ENCODE measurements around the gene BDKRB2.

BDKRB2 gene

GRCh38 chr14:96201965-96202364 is 2.7 kb upstream of the BDKRB2 start:
- DNase-seq: no peak

DNA sequence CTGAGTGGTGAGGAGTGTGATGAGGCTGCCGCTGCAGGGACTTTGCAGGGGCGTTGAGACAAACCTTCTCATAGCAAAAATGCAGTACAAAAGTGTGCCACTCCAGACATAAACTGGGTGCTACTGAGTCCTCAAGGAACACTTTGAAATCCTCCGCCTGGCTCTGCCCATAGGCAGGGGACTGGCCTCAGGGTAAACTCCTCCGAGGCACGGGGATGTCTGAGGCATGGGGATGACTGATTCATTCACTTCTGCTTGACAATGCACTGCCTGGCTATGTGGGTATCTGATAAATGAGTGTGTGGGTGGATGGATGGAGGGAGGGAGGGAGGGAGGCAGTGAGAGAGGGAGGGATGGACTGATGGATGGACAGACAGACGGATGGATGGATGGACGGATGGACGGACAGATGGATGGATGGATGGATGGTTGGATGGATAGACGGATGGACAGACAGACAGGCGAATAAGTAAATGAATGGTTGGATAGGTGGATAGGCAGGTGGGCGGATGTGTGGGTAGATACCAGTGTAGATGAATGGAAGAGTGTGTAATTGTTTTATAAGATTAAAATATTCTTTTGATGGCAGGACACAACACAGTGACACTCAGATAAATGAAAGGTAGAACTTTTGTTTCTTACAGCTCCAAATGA is 2.1 kb upstream of the BDKRB2 start:
- DNase-seq: no peak

DNA sequence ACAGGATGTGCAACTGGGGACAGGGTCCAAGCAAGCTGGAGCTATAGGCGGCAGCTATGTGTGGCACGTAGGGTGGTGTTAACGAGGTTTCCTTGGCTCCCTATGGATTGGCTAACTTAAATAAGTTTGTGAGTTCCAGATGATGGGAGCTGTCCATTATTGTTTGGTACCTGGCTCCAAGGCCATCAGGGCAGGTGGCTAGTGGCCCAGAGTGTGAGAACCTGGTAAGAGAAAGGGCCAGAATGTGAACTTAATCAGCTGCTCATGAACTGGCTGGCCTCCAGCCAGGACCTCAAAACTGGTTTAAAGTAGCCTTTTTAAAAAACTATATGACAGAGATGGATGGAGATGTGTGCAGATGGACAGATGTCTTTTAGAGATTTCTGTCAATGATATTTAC is 1.5 kb upstream of the BDKRB2 start:
- no peak for DNase-seq

DNA sequence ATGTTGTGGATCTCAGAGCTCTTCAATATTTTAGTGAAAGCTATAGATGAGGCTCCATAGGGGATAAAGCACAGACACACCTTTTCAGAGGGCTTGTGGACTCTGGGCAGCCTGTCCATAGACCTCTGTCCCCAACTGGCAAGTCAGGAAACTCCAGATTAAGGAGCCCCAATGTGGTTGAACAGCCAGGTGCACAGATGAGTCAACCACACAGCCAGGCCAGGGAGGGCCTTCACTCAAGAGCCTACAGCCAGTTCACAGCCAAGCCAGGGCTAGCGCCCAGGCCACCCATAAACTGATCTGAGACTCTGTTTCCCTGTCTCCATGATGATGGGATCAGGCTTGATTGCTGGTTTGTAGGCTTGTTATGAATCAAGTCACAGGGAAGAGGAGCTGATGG is 1.0 kb upstream of the BDKRB2 start:
- no peak for DNase-seq

GRCh38 chr14:96205059-96205977 is 679 bp downstream of the BDKRB2 start:
- no peak for DNase-seq

DNA sequence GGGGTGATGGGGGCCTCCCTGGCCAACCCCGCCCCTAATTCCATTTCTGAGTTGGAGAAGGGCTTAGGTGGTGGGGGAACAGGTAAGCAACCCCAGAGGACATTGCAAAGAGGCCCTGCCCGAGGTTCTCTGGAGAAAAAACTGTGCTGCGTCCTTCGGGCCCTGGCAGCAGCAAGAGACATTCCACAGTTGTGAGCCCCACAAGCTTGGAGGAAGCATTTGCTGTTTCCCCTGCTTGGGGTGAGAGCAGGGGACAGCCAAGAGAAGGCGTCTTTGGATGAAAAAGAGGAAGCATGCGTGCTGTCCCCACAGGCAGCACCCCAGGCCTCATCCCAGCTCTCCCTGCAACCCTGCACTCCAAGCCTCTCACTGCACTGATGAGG is 1.3 kb downstream of the BDKRB2 start:
- DNase-seq: no peak

DNA sequence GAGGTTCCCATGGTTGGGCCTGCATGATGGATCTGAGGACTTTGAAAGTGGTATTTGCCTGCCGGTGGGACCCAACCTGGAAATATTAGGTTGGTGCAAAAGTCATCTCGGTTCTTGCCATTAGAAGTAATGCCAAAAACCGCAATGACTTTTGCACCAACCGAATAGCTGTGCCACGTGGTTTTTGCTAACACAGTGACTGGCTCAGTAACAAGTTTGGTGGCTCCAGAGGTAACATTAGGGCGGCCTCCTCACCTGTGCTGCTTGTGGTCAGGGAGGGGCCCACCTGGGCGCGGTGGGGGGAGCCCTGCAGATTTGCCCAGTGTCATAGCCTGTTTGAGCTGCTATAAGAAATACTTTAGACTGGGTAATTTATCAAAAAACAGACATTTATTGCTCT is 1.8 kb downstream of the BDKRB2 start:
- no peak for DNase-seq

- no peak for DNase-seq
These were observed 3.0 kb downstream of the BDKRB2 start for GRCh38 chr14:96207686-96208085.

- no peak for DNase-seq
These were observed 4.1 kb downstream of the BDKRB2 start for GRCh38 chr14:96208739-96209138.

GRCh38 chr14:96212140-96212539 is 7.5 kb downstream of the BDKRB2 start:
- no peak for DNase-seq

GRCh38 chr14:96212896-96213295 is 8.3 kb downstream of the BDKRB2 start:
- DNase-seq: no peak

GRCh38 chr14:96213871-96214465 is 9.3 kb downstream of the BDKRB2 start:
- no peak for DNase-seq

DNA sequence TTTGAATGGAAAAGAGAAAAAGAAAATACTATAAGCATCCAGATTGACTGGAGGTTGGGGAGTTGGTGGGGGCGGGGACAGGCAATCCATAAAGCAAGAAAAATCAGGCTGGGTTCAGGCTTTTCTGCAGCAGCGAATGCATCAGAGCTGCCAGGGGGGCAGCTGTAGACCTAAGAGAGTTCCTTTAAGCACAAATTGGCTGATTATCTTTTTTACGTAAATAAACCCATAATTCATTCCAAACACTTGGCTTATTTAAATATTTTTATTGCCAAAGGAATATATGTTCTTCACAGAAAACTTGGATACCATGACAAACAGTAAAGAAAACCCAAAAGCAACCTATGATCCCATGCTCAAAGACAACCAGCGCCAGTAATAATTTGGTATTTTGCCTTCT is 10.2 kb downstream of the BDKRB2 start:
- DNase-seq: no peak

- DNase-seq: no peak
These were observed 11.0 kb downstream of the BDKRB2 start for GRCh38 chr14:96215452-96216244.

GRCh38 chr14:96216627-96217026 is 12.0 kb downstream of the BDKRB2 start:
- no peak for DNase-seq

GRCh38 chr14:96217376-96217913 is 12.8 kb downstream of the BDKRB2 start:
- DNase-seq: no peak

- DNase-seq: no peak
These were observed 16.5 kb downstream of the BDKRB2 start for GRCh38 chr14:96221109-96221650.

GRCh38 chr14:96221841-96222240 is 17.2 kb downstream of the BDKRB2 start:
- no peak for DNase-seq

DNA sequence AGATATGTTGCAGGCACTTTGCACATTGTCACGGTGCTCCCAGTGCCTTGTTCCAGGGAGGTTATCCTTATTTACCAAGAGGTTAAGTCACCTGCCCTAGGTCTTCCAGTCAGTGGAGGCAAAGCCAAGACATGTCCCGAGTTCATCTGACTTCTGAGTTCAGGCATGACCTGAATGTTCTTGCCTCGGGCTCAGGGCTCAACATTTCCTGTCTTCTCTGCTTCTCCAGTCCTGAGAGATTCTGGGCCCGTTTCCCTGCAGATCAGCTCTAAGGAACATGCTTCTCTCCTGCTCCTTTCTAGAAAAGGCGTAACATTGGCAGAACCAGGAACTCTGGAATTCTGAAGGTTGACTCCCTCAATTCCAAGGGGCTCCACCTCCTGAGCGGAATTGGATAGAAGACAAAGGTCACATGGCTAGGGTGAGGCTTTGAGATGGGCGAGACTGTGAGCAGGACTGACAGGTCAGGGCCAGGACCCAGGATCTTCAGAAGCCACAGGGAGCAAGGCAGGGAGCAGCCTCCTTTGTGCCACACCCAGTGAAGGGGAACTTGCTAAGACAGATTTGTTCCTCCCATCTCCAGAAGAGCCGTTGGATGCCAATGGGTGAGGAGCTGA is 19.9 kb downstream of the BDKRB2 start:
- no peak for DNase-seq

GRCh38 chr14:96225213-96225612 is 20.6 kb downstream of the BDKRB2 start:
- DNase-seq: no peak

- no peak for DNase-seq
These were observed 21.1 kb downstream of the BDKRB2 start for GRCh38 chr14:96225745-96226151.

- no peak for DNase-seq
These were observed 22.8 kb downstream of the BDKRB2 start for GRCh38 chr14:96227428-96227827.
